HG03108 (cell line): ENCODE results near the gene NECTIN4.
"Not testable (repeated sequence)": the region's sequence is repeated elsewhere in the genome, so short reads cannot be mapped to it uniquely, and the experiment has no call there.

Experiments used
- ATAC-seq: cut with Tn5 transposase; IDR thresholded peaks from one replicate; pipeline ENCODE4 v1.9.1; 2021; ENCODE audit warnings: moderate library complexity; ENCODE audit not compliant: unreplicated experiment

The NECTIN4 gene

DNA sequence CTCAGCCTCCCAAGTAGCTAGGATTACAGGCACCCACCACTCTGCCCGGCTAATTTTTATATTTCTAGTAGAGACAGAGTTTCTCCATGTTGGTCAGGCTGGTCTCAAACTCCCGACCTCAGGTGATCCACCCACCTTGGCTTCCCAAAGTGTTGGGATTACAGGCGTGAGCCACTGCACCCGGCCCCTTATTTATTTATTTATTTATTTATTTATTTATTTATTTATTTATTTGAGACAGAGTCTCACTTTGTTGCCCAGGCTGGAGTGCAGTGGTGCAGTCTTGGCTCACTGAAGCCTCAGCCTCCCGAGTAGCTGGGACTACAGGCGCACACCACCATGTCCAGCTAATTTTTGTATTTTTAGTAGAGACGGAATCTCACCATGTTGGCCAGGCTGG is 23.7 kb downstream of the NECTIN4 start:
- ATAC-seq: not testable (repeated sequence)

DNA sequence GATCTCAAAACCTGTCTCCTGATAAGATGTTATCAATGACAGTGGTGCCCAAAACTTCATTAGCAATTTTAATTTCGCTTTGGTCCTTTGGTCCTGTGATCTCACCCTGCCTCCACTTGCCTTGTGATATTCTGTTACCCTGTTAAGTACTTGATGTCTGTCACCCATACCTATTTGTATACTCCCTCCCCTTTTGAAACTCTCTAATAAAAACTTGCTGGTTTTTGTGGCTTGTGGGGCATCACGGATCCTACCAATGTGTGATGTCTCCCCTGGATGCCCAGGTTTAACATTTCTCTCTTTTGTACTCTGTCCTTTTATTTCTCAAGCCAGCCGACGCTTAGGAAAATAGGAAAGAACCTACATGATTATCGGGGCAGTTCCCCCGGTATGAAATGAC is 25.4 kb downstream of the NECTIN4 start:
- ATAC-seq: not testable (repeated sequence)

DNA sequence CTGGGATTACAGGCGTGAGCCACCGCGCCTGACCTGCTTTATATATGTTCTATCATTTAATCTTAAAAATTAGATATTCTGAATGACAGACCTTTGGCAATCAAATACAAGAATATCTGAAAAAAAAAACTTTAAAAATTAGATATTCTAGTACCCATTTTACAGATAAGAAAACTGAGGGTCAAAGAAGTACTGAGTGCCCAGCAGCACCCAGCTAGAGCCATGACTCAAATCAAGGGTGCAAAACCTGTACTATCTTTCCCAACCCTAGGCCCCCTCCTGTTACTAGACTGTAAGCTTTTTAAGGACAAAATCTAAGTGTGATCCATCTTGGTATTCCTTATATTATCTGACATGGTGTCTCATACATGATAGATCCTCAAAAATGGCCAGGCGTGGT is 27.9 kb downstream of the NECTIN4 start:
- no peak for ATAC-seq

DNA sequence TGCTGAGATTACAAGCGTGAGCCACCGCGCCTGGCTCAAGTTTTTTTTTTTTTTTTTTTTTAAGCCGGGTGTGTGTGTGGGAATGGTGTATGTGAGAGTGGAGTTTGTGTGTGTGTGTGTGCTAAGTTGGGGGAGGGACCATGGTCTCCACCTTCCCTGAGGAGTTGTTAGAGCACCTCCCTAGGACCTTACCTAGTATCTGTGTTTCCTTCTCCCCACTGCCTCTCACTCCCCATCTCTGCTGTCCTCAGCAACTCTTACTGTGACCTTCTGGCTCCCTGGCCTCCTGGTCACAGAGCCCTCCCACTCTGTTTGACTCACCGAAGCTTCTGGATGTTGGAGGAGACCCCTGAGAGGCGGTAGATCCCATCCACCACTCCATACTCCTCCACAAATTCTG is 30.1 kb downstream of the NECTIN4 start:
- ATAC-seq: no peak

- ATAC-seq: no peak
These were observed 34.6 kb downstream of the NECTIN4 start for GRCh38 chr1:161054805-161055204.

DNA sequence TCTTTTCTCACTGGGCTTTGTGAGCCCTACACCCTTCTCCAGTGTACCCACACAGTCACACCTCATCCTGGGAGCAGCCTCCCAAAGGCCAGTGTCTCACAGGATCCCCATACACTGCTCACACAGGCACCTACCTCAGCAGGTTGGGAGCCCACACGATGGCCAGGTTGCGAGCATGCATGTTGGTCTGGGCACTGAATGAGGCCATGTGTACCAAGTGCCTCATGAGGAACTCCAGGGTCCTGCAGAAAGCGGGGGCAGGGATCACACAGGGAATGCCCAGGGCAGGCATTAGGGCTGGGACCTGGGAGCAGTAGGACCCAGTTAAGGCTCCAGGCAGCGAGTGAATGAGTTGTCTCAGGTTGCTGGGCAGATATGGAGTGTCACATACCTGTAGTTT is 35.1 kb downstream of the NECTIN4 start:
- no peak for ATAC-seq

GRCh38 chr1:161052899-161053298 is 36.5 kb downstream of the NECTIN4 start:
- ATAC-seq: no peak

- ATAC-seq: no peak
These were observed 38.1 kb downstream of the NECTIN4 start for GRCh38 chr1:161051219-161051618.

DNA sequence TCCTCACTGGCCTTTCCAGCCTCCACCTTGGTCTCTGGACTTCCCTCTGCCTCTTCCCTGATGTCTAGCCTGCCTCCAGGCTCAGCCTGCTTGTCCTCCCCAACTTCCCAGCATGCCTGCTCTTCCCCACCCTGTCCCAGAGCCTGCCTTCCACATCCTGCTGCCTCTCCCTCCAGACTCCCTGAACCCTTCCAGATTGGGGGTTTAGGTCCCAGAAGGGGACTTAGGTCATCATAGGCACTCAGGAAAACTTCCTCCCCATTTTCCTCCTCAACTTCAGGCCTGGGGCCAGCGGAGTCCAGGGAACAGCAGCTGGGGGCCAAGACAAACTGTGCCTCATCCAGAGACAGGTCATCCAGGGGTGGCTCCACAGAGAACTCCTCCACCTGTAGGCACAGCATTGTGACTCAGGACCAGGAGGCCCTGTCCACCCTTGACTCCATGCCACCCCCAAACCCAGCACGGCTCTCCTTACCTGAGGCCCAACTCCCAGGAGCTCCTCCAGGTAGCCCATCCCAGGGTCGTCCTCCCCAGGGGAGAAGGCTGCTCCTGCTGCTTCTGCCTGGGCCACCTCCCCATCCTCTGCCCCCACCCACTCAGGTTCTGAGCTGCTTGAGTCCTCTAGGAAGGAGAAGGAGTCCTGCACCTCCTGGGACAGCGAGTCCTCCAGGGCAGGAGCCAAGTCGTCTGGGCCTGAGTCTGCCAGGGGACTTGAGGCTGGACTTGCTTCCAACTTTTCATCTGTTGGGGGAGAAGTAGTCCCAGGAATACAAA is 40.2 kb downstream of the NECTIN4 start:
- ATAC-seq: no peak

- no peak for ATAC-seq
These were observed 41.6 kb downstream of the NECTIN4 start for GRCh38 chr1:161047436-161048420.

- ATAC-seq: peak; percentile 39
These were observed 42.6 kb downstream of the NECTIN4 start for GRCh38 chr1:161046605-161047228.

- ATAC-seq: peak; percentile 57
These were observed 43.4 kb downstream of the NECTIN4 start, which contains the start of gene USF1 for GRCh38 chr1:161045736-161046604. Gene USF1 (minus strand): TSS chr1:161045977. CDS start chr1:161043275, 2,702 bp downstream.

DNA sequence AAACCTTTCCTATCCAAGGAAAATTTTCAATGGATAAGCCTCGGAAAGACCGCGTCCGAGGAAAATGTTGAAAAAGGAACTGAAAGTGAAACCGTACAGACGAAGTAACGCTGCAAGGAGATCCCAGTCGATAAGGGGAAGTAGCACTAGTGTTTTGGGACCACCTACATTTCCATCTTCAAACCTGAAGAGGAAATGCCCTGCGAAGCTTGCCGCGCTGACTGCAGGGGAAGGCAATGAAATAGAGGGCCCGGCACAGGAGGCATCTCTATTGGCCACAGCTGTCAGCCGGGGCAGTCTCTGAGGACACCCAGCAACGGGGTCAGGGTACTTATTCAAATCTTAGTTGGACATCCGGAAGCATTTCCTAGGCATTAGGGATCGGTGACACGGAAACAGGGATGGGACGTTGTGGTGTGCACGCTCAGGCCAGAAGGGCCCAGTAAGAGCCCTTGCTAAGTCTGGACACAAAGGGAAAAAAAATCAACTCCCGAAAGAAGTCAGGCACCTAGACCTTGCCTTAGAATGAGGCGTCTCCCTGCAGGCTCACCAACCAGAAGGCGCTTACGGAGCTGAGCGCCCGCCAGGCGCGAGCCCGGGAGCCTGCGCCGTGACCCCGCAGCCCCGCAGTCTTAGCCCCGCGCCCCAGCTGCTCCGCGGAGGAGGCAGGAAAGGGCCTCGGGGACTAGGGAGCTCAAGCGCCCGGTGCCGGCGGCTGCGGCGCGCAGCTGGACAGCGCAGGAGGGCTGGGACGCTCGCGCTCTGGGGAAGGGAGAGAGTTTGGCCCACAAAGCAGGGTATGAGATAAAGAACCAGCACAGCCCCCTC is 44.2 kb downstream of the NECTIN4 start:
- ATAC-seq: peak; percentile 40

- no peak for ATAC-seq
These were observed 44.8 kb downstream of the NECTIN4 start for GRCh38 chr1:161044535-161044907.

- ATAC-seq: no peak
These were observed 49.8 kb downstream of the NECTIN4 start for GRCh38 chr1:161039546-161039945.

DNA sequence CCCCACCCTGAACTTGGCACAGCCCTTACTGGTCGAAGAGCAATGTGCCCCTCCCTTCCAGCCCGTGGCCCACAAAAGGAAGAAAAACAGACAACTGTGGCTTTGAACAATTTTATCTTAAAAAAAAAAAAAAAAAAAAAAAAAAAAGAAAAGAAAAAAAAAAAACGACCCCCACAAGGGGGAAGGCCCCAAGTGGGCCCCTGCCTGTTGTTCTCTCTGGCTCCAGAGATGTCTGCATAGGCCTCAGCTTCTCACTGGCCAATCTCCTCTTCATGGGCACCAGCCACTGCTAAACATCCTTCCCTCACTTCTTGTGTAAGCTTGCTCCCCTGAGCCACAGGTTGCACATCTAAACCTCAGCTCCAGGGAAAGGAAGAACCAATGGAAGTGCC is 50.2 kb downstream of the NECTIN4 start:
- ATAC-seq: no peak

- ATAC-seq: peak; percentile 75
These were observed 50.7 kb downstream of the NECTIN4 start, which contains the start of gene TSTD1 for GRCh38 chr1:161038523-161039153. Gene TSTD1 (minus strand): TSS chr1:161038964. CDS start chr1:161038889, 75 bp downstream.

GRCh38 chr1:161037661-161038522 is 51.5 kb downstream of the NECTIN4 start:
- no peak for ATAC-seq
